Medulla oblongata (tissue), 1 donor: Measurements from ENCODE around the gene PTPRQ.

Experiments used
- DNase-seq: peaks from one replicate; pipeline ENCODE4 v3.0.0-alpha.2; 2015; ENCODE audit errors: extremely low spot score

PTPRQ gene

GRCh38 chr12:80565271-80565670 lies 121.2 kb downstream of the PTPRQ start:
- DNase-seq, result no peak

- no peak for DNase-seq
Observed at GRCh38 chr12:80567401-80567800, 123.4 kb downstream of the PTPRQ start.

GRCh38 chr12:80576641-80577418 lies 132.8 kb downstream of the PTPRQ start:
- DNase-seq, result no peak

GRCh38 chr12:80580254-80580653 lies 136.2 kb downstream of the PTPRQ start:
- no peak for DNase-seq

GRCh38 chr12:80581783-80582182 lies 137.7 kb downstream of the PTPRQ start:
- DNase-seq, result no peak

GRCh38 chr12:80582431-80582830 lies 138.4 kb downstream of the PTPRQ start:
- no peak for DNase-seq

- DNase-seq, result no peak
Observed at GRCh38 chr12:80589077-80589476, 145.0 kb downstream of the PTPRQ start.

- DNase-seq, result no peak
Observed at GRCh38 chr12:80590085-80590484, 146.1 kb downstream of the PTPRQ start.

GRCh38 chr12:80593766-80594165 lies 149.7 kb downstream of the PTPRQ start:
- DNase-seq, result no peak

- DNase-seq, result no peak
Observed at GRCh38 chr12:80596509-80596908, 152.5 kb downstream of the PTPRQ start.

GRCh38 chr12:80598004-80598606 lies 154.1 kb downstream of the PTPRQ start:
- no peak for DNase-seq

GRCh38 chr12:80602455-80602854 lies 158.4 kb downstream of the PTPRQ start:
- no peak for DNase-seq

GRCh38 chr12:80607361-80608135 lies 163.5 kb downstream of the PTPRQ start:
- no peak for DNase-seq

- DNase-seq, result no peak
Observed at GRCh38 chr12:80617733-80618132, 173.7 kb downstream of the PTPRQ start.

GRCh38 chr12:80620281-80620680 lies 176.2 kb downstream of the PTPRQ start:
- no peak for DNase-seq

- no peak for DNase-seq
Observed at GRCh38 chr12:80622271-80622670, 178.2 kb downstream of the PTPRQ start.

- DNase-seq, result no peak
Observed at GRCh38 chr12:80625051-80625450, 181.0 kb downstream of the PTPRQ start.

GRCh38 chr12:80625901-80626300 lies 181.9 kb downstream of the PTPRQ start:
- no peak for DNase-seq

GRCh38 chr12:80627782-80628181 lies 183.7 kb downstream of the PTPRQ start:
- DNase-seq, result no peak

GRCh38 chr12:80632835-80633234 lies 188.8 kb downstream of the PTPRQ start:
- DNase-seq, result peak; percentile 16

- DNase-seq, result no peak
Observed at GRCh38 chr12:80634903-80635302, 190.9 kb downstream of the PTPRQ start.

- DNase-seq, result no peak
Observed at GRCh38 chr12:80636832-80637231, 192.8 kb downstream of the PTPRQ start.

GRCh38 chr12:80641936-80642335 lies 197.9 kb downstream of the PTPRQ start:
- no peak for DNase-seq
